Loucy (cell line): Measurements from ENCODE around the gene CDA.

Experiments
- H2AFZ ChIP-seq: fragments of 200-600 bp; sonication (generic); 2 replicates; pipeline ENCODE4 v1.6.0; 2016; ENCODE audit warnings: antibody characterized with exemption, mild to moderate bottlenecking, low read length, moderate library complexity
- H3F3A ChIP-seq: fragments of 200-600 bp; 2 replicates; pipeline ENCODE4 v1.6.0; 2016; ENCODE audit warnings: antibody characterized with exemption, low read depth, mild to moderate bottlenecking
- H3K27me3 ChIP-seq: fragments of 200-600 bp; sonication (generic); 2 replicates; pipeline ENCODE4 v1.6.1; 2014; ENCODE audit warnings: low read length, mild to moderate bottlenecking; ENCODE audit not compliant: insufficient read depth, poor library complexity, severe bottlenecking
- H3K36me3 ChIP-seq: fragments of 200-600 bp; sonication (generic); 2 replicates; pipeline ENCODE4 v1.6.1; 2016; ENCODE audit warnings: low read length; ENCODE audit not compliant: insufficient read depth
- H3K4me1 ChIP-seq: fragments of 200-600 bp; sonication (generic); 2 replicates; pipeline ENCODE4 v1.5.1; 2014; ENCODE audit warnings: low read length, mild to moderate bottlenecking; ENCODE audit not compliant: insufficient read depth, poor library complexity, severe bottlenecking
- H3K4me2 ChIP-seq: fragments of 200-600 bp; sonication (generic); 2 replicates; pipeline ENCODE4 v1.6.0; 2014; ENCODE audit warnings: antibody characterized with exemption, low read length, low read depth, mild to moderate bottlenecking; ENCODE audit not compliant: poor library complexity, severe bottlenecking
- H3K4me3 ChIP-seq: fragments of 200-600 bp; sonication (generic); 2 replicates; pipeline ENCODE4 v1.5.1; 2014; ENCODE audit warnings: low read length, mild to moderate bottlenecking, mixed read lengths; ENCODE audit not compliant: poor library complexity, severe bottlenecking
- H3K79me2 ChIP-seq: fragments of 200-600 bp; sonication (generic); 2 replicates; pipeline ENCODE4 v1.6.1; 2014; ENCODE audit warnings: low read length; ENCODE audit not compliant: insufficient read depth
- H3K9ac ChIP-seq: fragments of 200-600 bp; sonication (generic); 2 replicates; pipeline ENCODE4 v1.6.0; 2014; ENCODE audit warnings: mild to moderate bottlenecking, low read depth, low read length, moderate library complexity; ENCODE audit not compliant: poor library complexity, severe bottlenecking
- H3K9me2 ChIP-seq: fragments of 200-600 bp; sonication (generic); replicated peaks from 2 replicates; pipeline ENCODE4 v1.6.1; 2016; ENCODE audit warnings: low read depth, low read length, mixed read lengths
- H3K9me3 ChIP-seq: fragments of 200-600 bp; sonication (generic); 2 replicates; pipeline ENCODE4 v1.6.1; 2014; ENCODE audit warnings: mild to moderate bottlenecking, antibody characterized with exemption, low read length, low read depth; ENCODE audit not compliant: insufficient read depth
- H4K20me1 ChIP-seq: fragments of 200-600 bp; sonication (generic); 2 replicates; pipeline ENCODE4 v1.6.0; 2014; ENCODE audit warnings: antibody characterized with exemption, low read length, mild to moderate bottlenecking; ENCODE audit not compliant: insufficient read depth, poor library complexity, severe bottlenecking
- CTCF ChIP-seq: fragments of 200-600 bp; sonication (generic); conservative IDR thresholded peaks from 2 replicates; pipeline ENCODE4 v1.5.1; 2014; ENCODE audit warnings: mild to moderate bottlenecking, antibody characterized with exemption, low read length
- EZH2phosphoT487 ChIP-seq: fragments of 200-600 bp; IDR thresholded peaks from 2 replicates; pipeline ENCODE4 v1.6.1; 2018; ENCODE audit warnings: antibody characterized with exemption, mild to moderate bottlenecking, moderate library complexity, borderline replicate concordance

CDA gene

GRCh38 chr1:20589331-20590278 lies 708 bp downstream of the CDA start:
- H2AFZ ChIP-seq = no peak overlapping the region
- no peaks in the 10 kb centered on the region for H4K20me1 ChIP-seq
- H3K9me3 ChIP-seq = no peaks in the 10 kb centered on the region
- no peak overlapping the region for H3K9ac ChIP-seq
- H3K36me3 ChIP-seq = no peaks in the 10 kb centered on the region
- TF ChIP-seq CTCF (no peak), EZH2phosphoT487 (no peak)
- H3F3A ChIP-seq = no peaks in the 10 kb centered on the region
- no peak overlapping the region for H3K4me2 ChIP-seq
- no peaks in the 10 kb centered on the region for H3K79me2 ChIP-seq
- H3K27me3 ChIP-seq = no peaks in the 10 kb centered on the region
- H3K4me1 ChIP-seq = no peaks in the 10 kb centered on the region
- H3K4me3 ChIP-seq = no peak overlapping the region
- no peaks in the 10 kb centered on the region for H3K9me2 ChIP-seq

GRCh38 chr1:20590306-20590777 lies 1.4 kb downstream of the CDA start:
- Histone ChIP-seq H4K20me1 (no peaks in the 10 kb centered on the region), H3K79me2 (no peaks in the 10 kb centered on the region), H2AFZ (no peak overlapping the region), H3F3A (no peaks in the 10 kb centered on the region), H3K9me3 (no peaks in the 10 kb centered on the region), H3K4me2 (no peak overlapping the region), H3K4me1 (no peaks in the 10 kb centered on the region), H3K27me3 (no peaks in the 10 kb centered on the region), H3K9ac (no peak overlapping the region), H3K4me3 (no peak overlapping the region), H3K9me2 (no peaks in the 10 kb centered on the region), H3K36me3 (no peaks in the 10 kb centered on the region)
- no peak for TF ChIP-seq CTCF
- TF ChIP-seq EZH2phosphoT487 = no peak

- Histone ChIP-seq H3K9me3 (no peaks in the 10 kb centered on the region), H3K9ac (no peak overlapping the region), H3K4me2 (no peak overlapping the region), H3K36me3 (no peaks in the 10 kb centered on the region), H3K9me2 (no peaks in the 10 kb centered on the region), H3F3A (no peaks in the 10 kb centered on the region), H3K79me2 (no peaks in the 10 kb centered on the region), H3K27me3 (no peaks in the 10 kb centered on the region), H2AFZ (no peak overlapping the region), H3K4me3 (no peak overlapping the region), H4K20me1 (no peaks in the 10 kb centered on the region), H3K4me1 (peaks cover 3% of the 10 kb centered on the region)
- TF ChIP-seq EZH2phosphoT487 = no peak
- no peak for TF ChIP-seq CTCF
Observed at GRCh38 chr1:20593756-20594155, 4.9 kb downstream of the CDA start.
